HG03469 (cell line): ENCODE measurements around the gene KCNJ12.
"Not testable (repeated sequence)": the region's sequence is repeated elsewhere in the genome, so short reads cannot be mapped to it uniquely, and the experiment has no call there.

ENCODE experiments used
- ATAC-seq: cut with Tn5 transposase; IDR thresholded peaks from one replicate; pipeline ENCODE4 v1.9.1; 2021; ENCODE audit warnings: mild to moderate bottlenecking, moderate library complexity, moderate number of reproducible peaks; ENCODE audit not compliant: unreplicated experiment

Gene KCNJ12

DNA sequence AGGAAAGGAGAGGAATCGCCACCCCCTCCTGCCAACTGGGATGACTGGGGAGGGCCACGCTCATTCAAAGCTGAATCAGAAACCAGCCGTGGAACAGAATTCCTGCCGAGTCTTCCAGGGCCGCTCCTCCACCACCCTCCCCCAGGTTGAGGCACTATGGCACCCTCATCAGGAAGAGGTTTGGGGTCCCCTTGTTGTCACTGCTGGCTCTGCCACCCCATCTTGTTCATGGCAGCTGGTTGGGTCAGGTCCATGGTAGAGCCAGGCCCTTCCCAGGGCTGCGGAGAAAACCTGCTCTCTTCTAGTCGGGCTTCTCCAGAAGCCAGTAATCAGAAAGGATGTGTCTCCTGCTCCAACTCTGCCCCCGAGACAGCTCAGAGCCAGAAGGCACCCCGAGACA, 41.8 kb downstream of the KCNJ12 start:
- no peak for ATAC-seq

DNA sequence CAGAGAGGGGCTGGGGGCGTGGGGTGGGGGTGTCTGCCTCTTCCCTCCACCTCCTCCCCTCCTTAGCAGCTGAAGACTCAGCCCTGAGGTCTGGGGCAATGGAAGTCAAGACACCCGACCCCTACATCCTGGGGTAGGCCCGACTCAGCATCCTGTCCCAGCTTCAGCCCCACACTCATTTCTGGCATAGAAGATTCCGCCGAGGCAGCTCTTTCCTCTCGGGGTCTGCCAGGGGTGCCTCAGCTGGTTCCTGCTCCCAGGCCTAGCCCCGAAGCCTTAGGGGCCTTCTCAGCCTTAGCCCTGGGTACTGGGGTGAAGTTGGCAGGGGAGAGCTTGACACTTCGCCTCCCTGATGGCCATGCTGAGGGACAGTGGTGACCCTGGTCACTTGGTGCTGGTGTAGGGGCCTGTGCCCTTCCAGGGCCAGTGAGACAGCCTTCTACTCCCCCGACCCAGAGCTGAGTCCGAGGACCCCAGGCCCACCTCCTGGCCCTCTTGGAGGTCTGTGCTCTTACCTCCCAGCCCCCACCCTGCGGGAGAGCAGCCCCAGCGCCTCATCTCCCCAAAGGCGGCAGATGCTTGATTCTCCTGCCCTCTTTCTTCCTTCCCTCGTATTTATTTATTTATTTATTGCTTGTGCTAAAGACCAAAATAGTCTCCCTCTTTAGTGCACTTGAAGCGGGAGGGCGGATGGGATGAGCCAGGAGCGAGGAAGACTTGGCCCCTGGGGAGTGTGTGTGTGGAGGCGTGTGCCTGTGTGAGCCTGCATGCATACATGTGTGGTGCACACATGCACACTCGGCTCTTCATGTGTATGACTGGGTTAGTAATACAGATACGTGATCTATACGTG, 42.5 kb downstream of the KCNJ12 start:
- no peak for ATAC-seq

DNA sequence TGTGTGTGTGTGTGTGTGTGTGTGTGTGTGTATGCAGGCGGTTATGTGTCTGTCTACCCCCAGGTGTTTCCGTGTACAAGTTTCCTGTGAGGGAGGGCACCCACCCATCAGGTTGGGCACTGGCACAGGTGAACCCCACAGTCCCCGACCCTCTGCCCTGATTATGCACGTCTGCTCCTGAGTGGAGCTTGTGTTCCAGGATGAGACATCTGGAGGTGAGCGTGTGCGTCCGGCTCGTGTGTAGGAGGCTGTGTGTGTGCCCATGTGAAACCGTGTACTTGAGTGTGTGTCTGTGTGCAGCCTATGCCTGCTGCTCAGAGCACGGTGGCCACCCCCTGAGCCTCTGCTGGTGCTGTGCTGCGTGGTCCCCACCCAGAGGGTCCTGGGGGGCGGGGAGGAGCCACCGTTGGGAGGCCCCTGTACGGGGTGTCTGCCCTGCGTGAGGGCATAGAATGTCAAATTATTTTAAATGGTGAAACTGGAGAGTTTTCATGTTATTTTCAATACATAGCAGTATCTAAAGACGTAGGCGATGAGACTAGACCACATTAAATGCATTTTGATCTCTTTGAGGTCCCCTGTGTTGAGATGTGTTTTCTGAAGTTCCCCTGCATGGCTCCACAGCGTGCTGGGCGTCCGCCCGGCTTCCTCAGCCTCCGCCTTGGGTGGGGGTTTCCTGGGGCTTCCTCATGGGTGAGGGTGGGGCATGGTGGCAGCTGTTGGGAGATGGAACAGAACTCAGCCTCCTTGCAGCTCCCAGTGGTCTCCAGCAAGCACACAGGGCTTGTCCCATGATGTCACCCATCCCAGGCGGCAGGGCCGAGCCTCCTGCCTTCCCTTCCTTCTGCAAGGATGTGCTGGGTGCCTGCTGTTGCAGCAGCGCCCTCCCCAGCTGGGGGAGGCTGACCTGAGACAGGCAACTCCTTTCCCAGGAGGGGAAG, 43.4 kb downstream of the KCNJ12 start:
- no peak for ATAC-seq

DNA sequence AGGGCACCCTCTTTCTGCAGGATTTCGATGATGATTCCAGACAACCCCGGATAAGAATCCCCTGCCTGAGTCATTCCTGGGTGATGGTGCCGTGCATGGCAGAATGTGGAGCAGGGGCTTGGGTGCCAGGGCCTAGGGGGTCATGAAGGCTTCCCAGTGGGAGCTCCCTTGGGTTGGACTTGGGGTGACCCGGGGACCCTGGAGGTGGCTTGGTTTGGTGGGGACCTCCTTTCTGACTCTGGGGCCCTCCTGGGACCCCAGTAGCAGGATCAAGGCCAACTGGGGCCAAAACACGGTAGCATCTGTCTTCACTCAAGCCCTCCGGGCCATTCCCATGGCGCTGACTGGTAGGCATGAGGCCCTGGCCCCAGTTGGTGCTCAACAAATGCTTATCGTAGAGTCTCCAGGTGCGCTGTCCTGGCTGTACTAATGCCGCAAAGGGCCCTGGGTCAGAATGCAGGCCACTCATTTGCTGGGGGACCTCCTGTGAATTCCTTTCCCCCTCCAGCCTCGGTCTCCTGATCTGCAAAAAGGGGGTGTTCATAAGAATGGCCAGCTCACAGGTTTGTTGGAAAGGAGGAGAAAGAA, 44.4 kb downstream of the KCNJ12 start:
- not testable (repeated sequence) for ATAC-seq

DNA sequence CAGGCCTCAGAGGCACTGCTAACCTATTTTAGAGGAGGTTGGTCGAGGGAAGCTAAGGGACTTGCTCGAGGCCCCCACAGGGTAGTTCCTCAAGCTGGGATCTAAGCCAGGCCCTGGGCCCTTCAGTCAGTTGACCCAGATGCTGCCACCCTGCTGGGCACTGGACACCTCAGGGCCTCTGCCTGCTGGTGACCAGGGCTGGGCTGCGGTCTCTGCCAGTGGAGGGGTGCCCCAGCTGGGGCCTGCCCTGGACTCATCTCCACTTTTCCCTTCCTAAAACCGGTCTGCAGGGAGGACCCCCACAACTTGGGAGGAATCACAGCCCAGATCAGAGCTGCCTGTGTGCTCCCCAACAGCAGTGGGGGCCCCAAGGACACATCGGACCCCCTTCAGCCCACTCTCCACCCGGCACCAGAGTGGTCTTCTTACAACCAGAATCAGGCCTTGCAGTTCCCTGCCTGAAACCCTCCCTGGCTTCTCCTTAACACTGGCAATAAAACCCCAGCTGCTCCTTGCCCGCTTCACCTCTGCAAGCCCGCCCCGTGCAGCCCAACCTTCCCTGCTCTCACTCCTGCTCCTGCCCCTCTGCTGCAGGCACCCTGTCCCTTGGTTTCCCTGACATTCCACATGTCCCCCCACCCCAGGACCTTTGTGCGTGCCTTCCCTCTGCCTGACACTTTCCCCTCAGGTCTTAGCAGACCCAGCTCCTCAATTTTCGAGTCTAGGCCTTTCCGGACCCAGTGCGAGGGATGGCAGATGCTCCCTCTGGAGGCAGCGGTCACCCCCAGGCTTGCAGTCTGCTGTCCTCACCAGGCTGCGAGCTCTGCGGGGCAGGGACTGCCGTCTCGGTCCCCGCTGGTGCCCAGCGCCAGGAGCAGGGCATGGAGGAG, 45.5 kb downstream of the KCNJ12 start:
- ATAC-seq = not testable (repeated sequence)

DNA sequence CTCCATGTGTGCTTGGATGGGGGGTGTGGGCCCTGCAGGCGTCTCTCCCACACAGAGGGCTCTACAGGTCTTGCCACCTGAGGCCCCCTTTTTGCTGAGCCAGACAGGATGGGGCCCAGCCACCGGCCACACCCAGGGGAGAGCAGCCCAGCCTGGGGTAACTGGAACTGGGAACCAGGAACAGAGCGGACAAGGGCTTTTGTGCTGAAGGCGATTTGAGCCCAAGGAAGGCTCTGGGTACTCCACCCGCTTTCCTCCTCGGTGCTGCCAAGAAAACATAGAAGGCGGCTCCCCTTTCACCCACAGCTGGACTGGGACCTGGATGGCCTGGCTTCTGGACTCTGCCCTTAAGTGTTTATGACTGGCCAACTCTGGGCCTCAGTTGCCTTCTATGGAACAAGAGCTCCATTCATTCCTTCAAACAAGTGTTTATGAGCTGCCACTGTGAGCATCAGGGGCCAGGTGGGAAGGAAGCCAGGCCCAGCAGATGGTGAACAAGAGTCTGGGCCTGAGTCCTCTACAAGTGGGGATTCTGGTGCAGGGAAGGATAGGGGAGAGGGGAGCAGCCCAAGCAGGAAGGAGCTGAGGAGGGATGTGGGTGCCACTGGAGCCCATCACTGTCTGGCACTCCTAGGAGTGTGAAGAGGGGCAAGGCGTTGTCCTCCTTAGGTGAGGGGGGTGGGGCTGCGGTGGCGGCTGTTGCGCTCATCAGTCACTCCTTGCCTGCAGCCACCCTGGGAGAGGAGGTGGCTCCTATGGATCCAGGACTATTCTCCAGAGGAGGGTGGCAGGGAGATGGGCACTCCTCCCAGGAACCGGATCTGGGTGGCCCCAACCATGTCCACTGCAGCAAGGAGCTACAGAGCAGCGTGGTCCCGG, 46.4 kb downstream of the KCNJ12 start:
- not testable (repeated sequence) for ATAC-seq

DNA sequence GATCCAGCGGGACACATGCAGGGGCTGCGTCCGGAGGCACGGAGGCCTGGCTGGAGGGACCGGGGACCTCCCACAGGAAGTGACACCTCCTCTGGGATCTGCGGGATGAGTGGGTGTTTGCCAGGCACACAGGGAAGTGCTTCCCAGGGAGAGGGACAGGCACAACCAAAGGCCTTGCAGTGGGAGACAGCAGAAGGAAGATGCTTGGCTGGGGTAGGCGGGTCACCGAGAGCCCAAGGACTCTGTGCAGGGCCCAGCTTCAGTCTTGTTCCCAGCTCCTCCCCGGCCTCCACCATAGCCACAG, 47.0 kb downstream of the KCNJ12 start:
- ATAC-seq = not testable (repeated sequence)

DNA sequence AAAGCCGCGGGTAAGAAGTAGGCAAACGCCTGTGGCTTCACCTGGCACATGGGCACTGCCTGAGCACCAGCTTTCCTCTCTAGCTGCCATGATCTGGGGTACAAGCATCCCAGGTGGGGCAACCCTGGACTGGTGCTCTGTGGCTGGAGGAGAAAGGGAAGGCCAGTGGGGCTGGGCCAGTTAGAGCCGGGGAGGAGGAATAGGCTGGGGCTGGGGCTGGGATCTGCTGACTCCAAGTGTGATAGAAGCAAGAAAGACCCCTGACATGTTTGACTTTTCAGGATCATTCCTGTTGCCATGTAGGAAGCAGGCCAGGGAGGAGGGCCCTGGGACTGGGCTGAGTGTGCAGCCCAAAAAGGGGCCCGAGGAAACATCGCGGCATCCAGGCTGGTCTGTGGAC, 48.5 kb downstream of the KCNJ12 start:
- not testable (repeated sequence) for ATAC-seq

DNA sequence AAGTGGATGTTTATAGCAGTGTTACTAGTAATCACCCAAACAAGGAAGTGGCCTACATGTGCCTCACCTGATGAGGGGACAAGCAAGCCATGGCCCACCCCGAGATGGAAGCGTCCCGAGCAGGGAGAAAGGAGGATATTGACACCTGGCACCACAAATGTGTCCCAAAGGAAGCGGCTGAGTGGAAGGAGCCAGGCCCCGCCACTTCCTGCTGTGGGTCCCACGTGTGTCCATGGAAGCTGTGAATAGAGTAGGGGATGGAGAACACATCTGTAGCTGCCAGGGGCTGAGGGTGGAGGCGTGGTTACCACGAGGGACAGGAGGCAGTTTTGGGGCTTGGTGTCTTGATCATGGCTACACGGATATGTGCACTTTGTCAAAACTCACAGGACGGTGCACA, 49.2 kb downstream of the KCNJ12 start:
- ATAC-seq = no peak

DNA sequence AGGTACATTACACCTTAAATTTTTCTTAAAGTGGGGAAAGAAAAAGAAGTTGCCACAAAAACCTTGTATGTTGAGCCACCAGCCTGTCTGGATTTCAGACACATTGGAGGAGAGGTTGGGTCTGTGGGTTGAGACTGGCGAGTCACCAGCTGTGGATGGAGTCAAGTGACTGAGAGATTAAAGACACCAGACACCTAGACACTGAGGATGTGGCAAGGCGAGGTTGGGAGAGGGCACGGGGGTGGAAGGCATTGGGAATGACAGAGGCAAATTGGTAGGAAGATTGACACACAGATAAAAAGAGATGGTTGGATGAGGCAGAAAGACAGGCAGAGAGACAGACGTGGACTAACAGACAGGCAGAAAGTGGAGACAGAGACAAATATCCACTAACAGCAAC, 49.6 kb downstream of the KCNJ12 start:
- no peak for ATAC-seq

DNA sequence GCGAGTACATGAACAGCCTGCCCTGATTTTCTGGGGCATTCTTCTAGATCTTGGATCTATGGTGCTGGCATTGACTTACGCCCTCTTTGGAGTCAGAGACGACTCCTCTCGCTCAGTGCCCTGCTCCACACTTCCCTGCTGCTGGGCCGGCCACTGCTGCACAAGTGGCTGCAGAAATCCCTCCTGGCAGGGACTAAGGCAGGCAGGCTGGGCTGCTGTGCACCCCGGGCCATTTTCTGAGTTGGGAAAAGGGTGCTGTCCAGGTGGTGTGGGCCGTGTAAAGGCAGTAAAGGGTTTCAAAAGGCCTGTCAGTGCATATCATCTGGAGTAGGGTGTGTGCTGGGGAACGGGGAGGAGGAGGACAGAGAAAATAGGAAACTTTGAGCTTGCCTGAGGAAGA, 50.1 kb downstream of the KCNJ12 start:
- not testable (repeated sequence) for ATAC-seq

DNA sequence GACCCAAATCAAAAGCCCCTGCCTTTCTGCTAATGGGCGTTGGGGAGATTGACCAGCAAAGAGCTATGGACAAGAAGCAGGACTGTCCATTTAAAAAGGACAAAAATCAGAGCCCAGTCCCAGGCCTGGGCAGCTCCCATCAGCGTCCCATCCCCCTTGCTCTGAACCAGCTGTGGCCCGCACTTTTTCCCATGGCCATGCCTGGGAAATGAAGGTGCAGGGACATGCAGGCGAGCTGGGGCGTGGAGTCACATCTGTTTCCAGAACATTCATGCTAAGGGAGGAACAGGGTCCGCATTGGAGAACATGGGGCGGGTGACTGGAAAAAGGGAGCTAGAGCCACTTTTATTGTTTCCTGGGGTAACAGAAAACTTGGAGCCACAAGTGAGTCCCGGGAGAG, 50.7 kb downstream of the KCNJ12 start:
- not testable (repeated sequence) for ATAC-seq

DNA sequence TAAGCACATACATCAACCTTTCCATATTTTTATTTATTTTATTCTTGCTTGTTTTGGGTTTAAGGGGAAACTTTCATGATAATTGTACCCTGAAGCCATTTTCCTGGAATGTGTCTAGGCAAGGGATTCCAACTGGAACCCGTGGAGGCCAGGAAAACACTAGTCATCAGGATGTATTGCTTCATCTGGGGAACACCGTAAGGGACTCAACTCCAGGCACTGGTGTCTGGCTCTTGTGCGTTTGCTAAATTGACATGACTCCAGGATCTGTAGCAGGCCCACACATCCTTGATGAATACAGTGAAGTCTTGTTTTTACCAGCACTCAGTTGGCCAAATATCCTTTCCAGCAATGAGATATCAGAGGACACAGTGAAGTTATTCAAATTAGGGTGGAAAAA, 51.6 kb downstream of the KCNJ12 start:
- ATAC-seq = not testable (repeated sequence)

DNA sequence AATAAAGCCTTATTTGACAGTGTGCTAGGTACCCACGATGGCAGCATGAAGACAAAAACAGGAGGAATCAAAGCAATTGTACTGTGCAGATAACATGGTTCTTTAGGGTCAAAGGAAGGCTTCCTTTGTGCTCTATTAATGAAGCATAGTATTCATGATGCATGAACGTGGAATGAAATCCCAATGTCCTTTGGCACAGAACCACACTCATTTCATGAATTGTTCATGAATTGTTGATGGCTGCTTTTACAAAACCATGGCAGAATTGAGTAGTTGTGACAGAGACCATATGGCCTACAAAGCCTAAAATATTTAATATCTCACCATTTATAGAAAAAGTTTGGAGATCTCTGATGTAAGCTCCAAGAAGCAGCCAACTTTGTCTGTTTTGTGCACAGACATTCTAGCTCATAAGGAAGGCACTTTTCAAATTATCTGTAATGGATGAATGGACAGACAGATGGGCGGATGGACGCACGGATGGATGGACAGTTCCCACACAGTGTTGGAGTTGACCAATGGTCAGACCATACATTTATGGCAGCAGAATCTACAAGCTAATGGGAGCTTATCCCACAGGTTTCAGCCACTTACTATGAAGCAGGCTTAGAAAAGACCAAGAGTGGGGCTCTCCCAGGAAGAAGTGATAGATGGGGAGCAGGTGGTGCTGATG, 52.7 kb downstream of the KCNJ12 start:
- ATAC-seq = not testable (repeated sequence)

DNA sequence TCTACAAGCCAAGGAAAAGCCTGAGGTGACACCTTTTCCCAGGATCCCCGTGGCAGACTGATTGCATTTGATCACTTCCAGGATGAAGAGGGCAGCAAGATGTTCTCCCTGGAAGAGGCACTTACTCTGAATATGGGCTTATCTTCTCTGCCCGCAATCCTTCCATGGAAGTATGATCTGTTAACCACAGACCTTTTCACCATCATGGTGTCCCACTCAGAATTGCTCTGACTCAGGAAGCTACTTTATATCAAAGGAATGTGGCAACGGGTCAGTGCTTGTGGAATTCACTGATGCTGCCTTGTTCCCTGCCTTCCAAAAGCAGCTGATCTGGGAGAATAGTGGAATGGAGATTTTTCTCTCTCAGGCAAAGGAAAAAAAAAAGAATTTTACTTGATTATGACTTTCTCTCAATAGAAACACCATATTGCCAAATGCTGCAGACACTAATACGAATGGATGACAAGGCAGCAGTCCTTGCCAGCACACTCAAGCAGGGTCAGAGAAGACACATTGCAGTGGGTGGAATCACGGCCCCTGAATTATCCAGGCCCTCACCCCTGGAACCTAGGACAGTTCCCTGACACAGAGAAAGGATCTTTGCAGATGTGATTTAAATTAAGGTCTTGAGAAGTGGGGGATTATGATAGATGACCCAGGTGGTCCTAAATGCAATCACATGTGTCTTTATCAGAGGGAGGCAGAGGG, 53.9 kb downstream of the KCNJ12 start:
- not testable (repeated sequence) for ATAC-seq

DNA sequence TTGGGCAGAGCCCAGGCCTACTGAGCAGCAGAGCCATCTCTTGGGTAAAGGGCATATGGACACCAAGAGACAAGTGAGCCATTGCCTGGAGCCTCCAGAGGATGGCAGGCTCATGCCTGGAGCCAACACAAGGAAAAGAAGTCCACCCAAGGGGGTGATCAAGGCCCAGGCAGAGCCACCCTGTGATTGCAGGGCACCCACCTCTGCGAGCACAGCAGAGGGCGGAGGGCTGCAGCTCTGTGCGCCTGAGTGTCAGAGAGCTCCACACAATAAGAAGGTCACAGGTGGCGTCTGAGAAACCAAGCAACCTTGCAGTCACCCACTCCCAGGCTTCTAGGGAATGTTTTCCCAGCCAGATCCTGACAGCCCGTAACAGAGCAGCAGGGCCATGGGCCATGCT, 57.8 kb downstream of the KCNJ12 start:
- ATAC-seq = not testable (repeated sequence)

DNA sequence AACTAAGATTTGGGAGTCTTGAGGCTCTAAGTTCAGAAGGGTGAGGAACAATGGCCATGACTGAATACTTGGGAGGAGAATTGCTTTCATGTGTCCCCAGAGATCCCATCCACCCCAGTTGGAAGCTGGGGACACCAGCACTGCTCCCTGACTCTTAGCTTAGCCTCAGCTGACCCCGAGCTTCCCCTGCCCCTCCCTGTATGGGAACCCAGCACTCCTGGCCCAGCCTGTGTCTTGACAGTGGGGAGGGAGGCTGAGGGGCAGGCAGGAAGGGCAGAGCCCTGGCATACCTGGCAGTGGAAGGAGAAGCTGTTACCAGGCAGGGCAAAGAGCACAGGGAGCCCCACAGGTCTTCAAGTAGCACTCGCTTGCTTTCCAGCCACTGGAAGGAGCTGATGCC, 58.8 kb downstream of the KCNJ12 start:
- not testable (repeated sequence) for ATAC-seq

DNA sequence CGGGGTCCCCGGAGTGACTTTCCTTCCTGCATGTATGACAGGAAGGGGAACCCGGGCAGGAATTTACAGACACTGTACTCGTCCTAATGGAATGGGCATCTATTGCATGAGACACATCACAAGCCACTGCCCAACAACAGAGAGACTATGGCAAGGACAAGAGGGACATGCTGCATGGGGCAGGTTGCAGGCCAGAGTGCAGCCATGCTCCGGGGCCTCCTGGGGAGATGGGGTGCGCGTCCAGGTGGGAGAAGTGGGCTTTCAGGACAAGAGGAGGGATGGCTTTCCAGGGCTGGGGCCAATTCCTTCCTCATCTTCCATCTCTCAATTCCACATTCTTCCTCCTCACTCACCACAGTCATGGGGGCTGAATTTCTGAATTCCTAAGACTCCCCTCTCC, 60.3 kb downstream of the KCNJ12 start:
- not testable (repeated sequence) for ATAC-seq
